CD4-positive, alpha-beta T cell treated with Interleukin-21 for 1 hour (primary cell): Measurements from ENCODE around the gene CARMIL3.
"Not testable (repeated sequence)": the region's sequence is repeated elsewhere in the genome, so short reads cannot be mapped to it uniquely, and the experiment has no call there.

Experiments
- DNase-seq: peaks from one replicate; pipeline ENCODE4 v3.0.0-alpha.2; 2020

CARMIL3 gene

DNA sequence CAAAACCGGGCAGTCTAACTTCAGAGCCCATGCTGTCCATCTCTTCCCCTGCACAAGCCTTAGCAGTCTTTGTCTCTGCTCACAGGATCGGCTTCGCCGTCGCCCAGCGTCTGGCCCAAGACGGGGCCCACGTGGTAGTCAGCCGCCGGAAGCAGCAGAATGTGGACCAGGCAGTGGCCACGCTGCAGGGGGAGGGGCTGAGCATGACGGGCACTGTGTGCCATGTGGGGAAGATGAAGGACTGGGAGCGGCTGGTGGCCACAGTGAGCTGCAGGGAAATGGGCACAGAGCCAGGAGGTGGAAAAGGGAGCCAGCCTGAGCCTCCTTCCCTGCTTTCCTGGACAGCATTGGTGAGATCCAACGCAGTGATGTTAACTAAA, 14.2 kb upstream of the CARMIL3 start:
- no peak for DNase-seq

DNA sequence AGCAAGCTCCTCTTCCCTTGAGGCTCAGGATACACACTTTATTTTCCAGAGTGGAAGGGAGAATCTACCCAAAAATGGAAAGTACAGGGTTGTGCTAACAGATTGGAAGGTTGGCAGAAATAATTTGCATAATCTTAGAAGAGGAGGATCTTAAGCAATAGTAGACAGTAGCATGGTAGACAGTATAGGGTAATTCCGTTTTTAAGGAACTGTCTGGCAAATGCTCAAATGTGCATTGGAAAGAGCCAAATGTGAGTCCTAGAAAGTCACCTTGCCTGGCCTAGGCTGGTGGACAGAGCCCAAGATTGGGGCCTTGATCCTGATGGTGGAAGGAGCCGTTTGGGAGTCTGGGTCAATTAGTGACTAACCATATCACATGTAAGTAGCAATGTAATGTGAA, 13.1 kb upstream of the CARMIL3 start:
- no peak for DNase-seq

DNA sequence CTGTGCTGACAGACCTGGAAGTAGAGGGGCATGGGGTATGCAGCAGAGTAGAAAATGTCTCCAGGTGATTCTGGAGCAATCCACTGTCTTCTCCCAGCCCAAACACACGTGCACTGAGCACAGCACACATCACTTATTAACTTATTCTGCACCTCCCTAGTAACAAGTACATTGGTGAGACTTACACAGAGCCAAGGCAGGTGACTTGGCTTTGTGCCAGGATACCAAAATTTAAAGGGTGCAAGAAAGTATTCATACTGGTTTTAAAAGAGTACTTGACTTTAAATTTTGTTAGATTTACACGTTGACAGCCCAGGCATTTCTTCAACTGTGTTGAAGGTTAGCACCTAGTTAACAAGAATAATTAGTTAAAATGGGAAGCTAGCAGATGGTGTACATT, 11.1 kb upstream of the CARMIL3 start:
- no peak for DNase-seq

DNA sequence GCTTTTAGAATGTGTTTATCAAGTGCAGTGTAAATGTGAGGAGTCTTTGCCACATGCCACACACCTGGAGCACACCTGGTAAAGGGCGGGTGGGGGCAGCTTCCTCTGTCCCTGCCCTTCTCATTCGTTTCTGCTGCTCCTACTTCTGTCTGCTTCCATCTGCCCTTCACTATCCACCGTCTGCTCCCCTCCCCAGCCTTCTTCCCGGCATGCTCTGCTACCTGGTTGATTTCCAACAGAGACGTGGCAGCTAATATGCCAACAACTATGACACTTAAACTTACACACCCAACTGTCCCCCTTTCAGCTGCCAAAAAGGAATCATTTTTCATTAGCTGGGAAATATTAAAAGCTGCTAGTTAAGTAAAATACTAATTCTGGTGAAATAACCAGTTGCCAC, 9.1 kb upstream of the CARMIL3 start:
- DNase-seq = no peak

DNA sequence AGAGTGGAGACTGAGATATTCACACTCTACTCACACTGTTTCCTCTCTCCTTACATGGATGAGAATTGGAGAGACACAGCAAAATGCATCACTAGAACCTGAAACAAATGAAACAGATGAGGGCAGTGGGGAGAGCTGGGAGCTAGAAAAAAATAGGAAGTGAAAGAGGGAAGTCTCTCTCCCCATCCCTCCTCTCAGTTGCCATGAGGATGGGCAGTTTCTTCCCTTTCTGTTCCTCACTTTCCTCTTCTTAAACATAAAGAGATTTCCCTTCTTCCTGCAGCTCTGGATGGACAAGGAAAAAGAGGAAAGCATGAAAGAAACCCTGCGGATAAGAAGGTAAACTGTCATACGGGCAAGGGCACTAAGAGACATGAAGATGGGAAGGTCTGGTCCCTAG, 2.8 kb upstream of the CARMIL3 start:
- DNase-seq = not testable (repeated sequence)

DNA sequence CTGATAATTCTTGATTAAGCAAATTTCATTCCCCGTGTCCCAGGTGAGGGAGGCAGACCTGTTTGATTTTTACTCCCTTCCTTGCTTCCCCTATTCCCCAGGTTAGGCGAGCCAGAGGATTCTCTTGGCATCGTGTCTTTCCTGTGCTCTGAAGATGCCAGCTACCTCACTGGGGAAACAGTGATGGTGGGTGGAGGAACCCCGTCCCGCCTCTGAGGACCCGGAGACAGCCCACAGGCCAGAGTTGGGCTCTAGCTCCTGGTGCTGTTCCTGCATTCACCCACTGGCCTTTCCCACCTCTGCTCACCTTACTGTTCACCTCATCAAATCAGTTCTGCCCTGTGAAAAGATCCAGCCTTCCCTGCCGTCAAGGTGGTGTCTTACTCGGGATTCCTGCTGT, 1.1 kb upstream of the CARMIL3 start:
- DNase-seq = not testable (repeated sequence)

DNA sequence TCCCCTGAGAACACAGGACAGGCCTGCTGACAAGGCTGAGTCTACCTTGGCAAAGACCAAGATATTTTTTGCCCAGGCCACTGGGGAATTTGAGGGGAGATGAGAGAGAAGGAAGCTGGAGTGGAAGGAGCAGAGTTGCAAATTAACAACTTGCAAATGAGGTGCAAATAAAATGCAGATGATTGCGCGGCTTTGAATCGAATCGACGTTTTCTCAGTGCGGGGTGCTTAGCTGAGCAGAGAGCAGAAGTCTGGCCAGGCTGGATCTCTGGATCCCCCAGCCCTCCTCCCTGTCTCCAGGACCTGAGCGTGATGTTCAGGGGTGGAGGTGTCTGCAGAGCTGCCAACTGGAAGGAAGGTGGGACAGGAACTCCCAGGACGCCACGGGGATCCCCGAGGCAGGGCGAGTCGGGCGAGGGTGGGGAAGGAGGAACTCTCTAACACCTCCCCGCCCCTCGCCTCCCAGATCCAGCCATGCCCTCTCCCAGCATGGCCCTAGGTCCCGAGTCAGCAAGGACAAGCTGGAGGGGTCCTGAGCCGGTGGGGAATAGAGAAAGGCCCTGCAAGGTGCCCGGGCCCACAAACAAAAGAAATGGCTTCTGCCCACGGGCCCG, 527 bp upstream of the CARMIL3 start:
- no peak for DNase-seq

DNA sequence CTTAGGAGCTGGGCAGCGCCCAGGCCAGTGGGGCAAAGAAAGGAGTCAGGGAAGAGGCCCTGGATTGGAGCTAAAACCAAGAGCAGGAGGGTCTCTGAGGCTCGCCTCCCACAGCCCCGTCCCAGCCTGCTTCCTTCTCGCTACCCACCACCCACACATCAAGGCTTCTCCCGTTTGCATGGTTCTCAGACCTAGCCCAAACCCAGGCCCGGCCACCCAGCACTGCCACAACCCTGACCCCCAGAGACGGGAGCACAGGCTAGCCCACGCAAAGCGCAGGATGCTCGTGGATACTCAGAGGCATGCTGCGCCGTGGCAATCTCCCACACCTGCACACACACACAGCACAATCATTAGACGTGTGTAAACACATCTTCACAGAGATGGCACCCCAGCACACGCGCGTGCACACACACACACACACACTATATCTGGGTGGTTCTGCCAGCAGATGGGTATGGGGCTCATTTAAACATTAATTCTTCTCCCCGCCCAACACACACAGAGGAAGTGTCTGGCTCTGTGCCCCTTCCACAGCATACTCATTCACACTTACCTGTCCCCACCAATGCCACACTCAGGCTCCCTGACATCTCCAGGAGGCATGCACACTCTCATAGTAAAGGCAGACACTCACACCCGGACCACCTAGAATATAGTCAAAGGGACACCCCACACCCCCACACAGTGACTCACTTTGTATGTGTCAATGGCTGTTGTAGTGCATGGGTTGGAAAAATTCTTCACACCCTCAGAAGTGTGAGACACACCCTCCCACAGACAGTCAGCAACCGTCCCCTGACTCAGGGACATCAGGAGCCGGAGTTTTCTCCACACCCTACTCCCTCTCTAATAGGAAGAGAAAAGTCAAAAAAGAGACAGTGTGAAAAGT, 1.1 kb downstream of the CARMIL3 start:
- peak; percentile 36 for DNase-seq

DNA sequence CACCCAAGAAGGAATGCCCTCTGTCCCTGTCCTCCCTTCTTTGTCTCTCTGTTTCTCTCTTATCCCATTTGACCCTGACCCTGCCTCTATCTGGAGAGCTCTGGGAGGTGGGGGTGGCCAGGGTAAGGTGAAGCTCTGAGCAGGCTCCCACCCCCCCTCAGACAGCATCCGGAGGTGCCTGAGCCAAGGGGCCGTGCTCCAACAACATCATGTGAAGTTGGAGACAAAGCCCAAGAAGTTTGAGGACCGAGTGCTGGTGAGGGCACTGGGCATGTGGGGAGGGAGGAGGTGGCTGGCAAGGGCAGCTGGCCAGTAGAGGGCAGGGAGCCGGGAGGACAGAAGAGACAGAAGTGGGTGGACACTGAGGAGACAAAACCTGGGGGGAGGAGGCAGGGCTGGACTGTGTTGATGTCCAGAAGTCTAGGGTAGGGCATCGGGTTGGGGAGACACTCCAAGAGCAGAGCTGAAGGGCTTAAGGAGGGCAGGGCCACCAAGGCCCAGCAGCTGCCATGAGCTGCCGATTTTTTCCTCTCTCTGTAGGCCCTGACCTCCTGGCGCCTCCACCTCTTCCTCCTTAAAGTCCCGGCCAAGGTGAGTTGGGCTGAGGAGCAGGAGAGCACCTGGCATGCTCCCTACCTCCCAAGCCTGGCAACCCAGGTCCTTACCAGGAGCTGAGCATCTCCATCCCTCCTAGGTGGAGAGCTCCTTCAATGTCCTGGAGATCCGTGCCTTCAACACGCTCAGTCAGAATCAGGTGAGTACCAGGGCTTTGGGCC, 1.9 kb downstream of the CARMIL3 start:
- no peak for DNase-seq

DNA sequence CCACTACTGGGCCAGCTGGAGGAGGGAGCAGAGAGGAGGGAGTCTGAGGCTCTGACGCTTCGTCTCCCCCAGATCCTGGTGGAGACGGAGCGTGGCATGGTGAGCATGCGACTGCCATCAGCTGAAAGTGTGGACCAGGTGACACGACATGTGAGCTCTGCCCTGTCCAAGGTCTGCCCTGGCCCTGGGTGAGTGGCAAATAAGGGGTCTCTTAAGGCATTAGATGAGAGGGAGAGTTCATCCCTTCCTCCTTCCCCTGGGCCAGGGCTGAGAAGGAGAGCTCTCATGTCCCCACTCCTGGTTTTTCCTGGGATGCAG, 2.5 kb downstream of the CARMIL3 start:
- no peak for DNase-seq

DNA sequence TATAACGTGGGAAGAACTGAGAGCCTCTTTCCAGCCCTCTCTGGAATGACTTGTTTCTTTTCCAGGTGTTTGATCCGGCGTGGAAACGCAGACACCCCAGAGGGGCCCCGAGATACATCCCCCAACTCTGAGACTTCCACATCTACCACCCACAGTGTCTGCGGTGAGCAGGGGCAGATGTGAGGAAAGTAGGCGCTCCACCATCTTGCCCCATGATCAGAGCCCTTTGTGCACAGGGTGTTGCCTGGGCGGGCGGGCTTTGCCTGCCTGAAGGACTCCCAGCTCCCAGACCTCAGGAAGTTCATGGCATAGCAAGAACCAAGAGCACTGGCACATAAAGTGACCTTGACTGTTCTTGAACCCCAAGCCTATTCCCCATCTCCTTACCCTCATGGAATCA, 2.8 kb downstream of the CARMIL3 start:
- no peak for DNase-seq

DNA sequence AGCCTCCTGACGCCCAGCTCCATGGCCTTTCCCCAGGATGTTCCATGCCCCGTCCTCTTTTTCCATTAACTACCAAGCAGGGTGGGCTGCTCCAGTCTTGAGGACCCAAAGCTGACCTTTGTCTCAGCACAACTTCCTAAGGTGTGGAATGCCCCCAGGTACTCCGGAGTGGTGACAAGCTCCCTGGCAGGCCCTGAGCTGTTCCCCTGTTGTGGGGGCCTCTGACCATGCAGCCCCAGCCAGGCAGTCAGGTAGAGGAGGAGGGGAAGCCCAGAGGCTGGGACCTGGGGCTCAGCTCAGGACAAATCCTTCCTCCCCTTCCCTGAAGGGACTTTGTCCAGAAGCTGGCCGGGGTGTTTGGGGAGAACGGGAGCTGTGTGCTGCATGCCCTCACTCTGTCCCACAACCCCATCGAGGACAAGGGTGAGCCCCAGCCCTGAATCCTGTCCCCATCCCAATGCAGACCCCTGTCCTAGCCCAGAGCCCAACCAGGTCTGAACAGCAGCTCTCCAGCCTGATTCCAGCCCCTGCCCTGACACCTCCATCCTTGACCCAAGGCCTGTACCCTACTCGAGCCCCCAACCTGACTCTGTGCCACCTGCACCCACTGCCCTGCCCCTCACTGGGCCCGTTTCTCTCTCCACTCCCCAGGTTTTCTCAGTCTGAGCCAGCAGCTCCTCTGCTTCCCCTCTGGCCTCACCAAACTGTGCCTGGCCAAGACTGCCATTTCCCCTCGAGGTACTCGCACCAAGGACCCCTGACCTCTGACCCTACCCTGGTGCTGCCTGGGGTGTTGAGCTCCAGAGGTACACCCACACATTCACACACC, 4.4 kb downstream of the CARMIL3 start:
- no peak for DNase-seq

DNA sequence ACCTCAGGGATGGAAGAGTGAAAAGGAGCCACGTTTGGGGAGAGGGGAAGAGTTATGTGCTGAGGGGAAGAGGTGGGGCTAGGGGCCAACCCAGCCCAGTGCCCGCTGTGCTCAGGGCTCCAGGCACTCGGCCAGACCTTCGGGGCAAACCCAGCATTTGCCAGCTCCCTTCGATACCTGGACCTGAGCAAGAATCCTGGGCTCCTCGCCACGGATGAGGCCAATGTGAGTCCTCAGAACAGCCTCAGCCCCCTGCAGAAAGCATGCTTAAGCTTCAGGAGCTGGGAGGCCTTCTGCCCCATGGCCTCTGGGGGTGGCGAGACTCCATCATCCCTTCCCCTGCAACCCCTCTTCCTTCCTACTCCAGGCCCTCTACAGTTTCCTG, 5.0 kb downstream of the CARMIL3 start:
- no peak for DNase-seq

DNA sequence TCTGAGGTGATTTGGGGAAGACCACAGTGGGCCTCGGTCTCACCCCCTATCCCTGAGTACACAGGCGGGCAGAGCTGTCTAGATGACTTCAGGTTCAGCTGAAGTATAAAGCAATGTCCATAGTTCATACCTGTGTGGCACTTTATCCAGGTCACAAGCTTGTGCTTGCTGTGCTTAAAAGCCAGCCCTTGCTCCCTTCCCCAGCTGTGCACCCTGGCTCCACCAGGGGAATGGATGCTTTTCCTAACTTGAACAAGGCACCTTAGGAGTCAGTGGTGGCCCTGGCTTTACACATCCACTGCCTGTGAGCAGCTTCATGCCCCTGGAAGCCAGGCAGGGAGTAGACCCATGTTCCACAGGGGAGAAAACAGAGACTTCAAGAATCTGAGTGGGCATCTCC, 5.5 kb downstream of the CARMIL3 start:
- no peak for DNase-seq

DNA sequence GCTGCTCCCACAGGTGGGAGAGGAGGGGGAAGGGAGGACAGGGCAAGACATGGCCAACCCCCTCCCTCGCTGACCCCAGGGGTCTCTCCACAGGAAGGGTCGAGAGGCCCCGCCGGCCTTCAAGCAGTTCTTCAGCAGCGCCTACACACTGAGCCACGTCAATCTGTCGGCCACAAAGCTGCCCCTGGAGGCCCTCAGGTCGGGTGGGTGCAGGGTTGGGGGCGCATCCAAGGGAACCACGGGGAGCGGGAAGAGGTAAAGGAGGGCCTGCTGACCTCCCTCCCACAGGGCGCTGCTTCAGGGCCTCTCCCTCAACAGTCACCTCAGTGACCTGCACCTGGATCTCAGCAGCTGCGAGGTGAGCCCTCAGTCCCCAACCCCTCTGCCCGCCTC, 6.1 kb downstream of the CARMIL3 start:
- DNase-seq = no peak

DNA sequence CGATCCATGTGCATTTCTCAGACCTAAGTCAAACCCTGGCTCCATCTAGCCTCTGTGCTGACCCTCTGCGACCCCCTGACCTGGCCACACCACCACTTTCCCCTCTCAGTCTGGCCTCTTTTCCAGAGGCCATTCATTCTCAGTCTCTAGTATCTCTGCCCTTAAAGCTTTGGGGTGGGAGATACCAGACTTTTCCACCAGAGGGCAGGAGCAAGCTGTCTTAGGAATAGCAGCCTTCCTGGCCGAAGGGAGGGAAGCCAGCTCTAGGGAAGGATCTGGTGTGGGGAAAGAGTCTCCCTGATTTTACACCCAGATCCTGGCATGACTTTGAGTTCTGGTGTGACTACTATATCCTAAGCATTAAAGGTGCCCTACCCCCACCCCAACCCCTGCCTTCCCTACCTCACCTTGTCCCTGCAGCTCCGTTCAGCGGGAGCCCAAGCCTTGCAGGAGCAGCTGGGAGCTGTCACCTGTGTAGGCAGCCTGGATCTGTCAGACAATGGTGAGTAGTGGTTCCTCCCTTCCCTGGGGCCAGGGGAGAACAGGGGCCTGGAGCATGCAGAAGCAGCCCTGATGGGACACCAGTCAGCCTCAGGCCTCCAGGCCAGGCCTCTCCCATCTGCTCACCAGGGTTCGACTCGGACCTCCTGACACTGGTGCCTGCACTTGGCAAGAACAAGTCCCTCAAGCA, 6.6 kb downstream of the CARMIL3 start:
- DNase-seq = peak; percentile 79

DNA sequence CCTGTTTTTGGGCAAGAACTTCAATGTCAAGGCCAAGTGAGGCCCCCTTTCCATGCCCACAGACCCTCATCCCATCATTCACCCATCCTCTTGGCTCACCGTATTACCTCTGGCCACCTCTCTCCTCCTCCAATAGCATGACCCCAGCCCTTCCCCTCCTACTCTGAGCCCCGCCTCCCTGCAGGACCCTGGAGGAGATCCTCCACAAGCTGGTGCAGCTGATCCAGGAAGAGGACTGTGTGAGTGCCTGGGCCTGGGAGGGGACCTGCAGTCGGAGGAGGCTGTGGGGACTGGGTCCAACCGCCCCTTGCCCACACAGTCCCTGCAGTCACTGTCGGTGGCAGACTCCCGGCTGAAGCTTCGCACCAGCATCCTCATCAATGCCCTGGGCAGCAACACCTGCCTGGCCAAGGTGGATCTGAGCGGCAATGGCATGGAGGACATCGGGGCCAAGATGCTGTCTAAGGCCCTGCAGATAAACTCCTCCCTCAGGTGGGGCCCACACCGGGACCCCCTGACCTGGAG, 7.2 kb downstream of the CARMIL3 start:
- no peak for DNase-seq

DNA sequence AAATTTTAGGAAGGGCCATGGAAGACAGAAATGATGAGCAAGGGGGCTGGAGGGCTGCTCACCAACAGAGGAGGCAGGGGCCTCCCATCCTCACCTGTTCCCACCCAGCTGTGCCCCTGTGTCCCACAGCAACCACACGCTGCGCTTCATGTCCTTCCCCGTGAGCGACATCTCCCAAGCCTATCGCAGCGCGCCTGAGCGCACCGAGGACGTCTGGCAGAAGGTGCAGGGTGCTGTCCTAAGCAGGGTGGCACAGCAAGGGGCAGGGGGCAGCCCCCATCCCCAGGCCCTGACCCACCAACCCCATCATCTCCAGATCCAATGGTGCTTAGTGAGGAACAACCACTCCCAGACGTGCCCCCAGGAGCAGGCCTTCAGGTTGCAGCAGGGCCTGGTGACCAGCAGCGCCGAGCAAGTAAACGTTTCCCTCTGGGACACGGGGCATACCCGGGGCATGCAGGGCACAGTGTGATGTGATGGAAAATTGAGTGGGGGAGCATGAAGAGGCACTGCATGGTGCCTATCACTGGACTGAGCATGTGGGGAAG, 8.1 kb downstream of the CARMIL3 start:
- DNase-seq = no peak

DNA sequence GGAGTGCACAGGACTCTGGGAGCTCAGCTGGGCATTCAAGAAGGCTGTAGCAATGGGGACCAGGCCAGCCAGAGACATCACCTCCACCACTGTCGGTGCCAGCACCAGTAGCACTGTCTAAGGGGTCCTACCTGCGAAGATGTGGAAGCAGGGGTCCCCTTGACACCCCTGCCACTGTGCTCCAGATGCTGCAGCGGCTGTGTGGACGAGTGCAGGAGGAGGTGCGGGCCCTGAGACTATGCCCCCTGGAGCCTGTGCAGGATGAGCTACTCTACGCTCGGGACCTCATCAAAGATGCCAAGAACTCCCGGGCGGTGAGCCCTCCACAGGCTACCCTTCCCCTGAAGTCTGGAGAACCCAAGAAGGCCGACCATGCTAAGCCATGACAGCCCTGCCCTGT, 8.6 kb downstream of the CARMIL3 start:
- DNase-seq = no peak

DNA sequence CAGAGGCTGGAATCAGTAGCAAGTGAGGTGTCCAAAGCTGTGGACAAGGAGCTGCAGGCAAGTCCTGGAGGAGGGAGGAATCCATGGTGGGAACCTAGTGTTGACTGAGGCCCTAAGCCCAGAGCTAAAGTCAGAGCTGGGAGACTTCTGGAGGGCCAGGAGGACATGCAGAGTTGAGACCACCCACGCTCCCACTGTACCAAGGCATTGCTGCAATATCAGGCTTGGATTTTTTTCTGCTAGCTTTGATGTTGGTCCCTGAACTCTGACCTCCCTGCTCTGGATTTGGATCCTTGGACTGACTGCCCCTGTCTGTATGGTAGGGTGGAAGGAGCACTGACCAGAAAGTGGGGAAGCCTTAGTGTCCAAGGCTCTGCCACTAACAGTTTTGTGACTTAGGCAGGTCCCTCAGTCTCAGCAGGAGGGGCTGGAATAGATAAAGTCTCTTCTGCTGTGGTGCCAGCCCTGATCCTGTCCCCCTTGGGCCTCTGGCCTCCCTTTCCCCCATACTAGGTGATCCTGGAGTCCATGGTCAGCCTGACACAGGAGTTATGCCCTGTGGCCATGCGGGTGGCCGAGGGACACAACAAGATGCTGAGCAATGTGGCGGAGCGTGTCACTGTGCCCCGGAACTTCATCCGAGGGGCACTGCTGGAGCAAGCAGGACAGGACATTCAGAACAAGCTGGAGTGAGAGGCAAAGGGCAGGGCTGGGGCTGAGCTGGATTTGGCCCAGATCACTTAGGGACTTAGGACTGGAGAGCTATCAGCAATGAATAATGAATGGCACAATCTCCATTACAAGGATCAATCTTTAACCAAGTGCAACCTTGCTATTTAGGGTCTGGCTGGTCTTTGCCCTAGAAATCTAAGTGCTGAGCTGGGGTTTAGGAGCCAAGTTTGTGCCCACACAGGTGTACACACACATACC, 9.4 kb downstream of the CARMIL3 start:
- DNase-seq = no peak
